GM06990 (cell line): Measurements from ENCODE around the gene EEPD1.

Experiments
- DNase-seq: peaks from one replicate; pipeline ENCODE4 v3.0.0-alpha.2; 2011; ENCODE audit not compliant: insufficient read length; ENCODE audit errors: extremely low read depth
- H3K27me3 ChIP-seq: replicated peaks from 2 replicates; pipeline ENCODE4 v1.6.0; 2011; ENCODE audit warnings: low read length; ENCODE audit not compliant: control insufficient read depth, insufficient read depth
- H3K36me3 ChIP-seq: 2 replicates; pipeline ENCODE4 v1.5.1; 2011; ENCODE audit warnings: low read length; ENCODE audit not compliant: control insufficient read depth, insufficient read depth
- H3K4me3 ChIP-seq: replicated peaks from 2 replicates; pipeline ENCODE4 v1.5.1; 2011; ENCODE audit warnings: low read depth, mild to moderate bottlenecking, control low read depth, low read length
- TF ChIP-seq, protein P1 (sequence below): IDR thresholded peaks from 2 replicates; pipeline ENCODE4 v1.5.1; 2011; ENCODE audit warnings: low read length, control low read depth, mild to moderate bottlenecking, inconsistent platforms; ENCODE audit not compliant: insufficient read depth, poor library complexity, severe bottlenecking

Gene EEPD1

DNA sequence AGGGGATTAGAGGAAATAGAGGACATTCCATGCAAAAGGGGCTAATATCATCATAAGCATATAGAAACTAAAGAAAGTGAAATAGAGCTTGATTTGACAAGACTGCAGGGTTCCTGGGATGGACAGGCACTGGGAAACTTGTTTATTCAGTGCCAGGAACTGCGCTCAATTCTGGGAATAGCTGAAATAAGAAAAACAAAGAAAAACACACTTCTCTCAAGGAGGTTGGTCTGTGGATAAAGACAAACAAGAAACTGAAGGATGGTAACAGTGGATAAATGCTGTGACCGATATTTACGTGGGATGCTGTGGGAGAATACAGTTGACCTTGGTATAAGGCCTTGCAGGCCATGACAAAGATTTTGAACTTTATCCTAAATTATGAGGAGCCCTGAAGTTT is 195.7 kb downstream of the EEPD1 start:
- Histone ChIP-seq H3K4me3 (no peak overlapping the region), H3K36me3 (no peaks in the 10 kb centered on the region), H3K27me3 (no peaks in the 10 kb centered on the region)
- DNase-seq: no peak
- TF ChIP-seq, protein P1, sequence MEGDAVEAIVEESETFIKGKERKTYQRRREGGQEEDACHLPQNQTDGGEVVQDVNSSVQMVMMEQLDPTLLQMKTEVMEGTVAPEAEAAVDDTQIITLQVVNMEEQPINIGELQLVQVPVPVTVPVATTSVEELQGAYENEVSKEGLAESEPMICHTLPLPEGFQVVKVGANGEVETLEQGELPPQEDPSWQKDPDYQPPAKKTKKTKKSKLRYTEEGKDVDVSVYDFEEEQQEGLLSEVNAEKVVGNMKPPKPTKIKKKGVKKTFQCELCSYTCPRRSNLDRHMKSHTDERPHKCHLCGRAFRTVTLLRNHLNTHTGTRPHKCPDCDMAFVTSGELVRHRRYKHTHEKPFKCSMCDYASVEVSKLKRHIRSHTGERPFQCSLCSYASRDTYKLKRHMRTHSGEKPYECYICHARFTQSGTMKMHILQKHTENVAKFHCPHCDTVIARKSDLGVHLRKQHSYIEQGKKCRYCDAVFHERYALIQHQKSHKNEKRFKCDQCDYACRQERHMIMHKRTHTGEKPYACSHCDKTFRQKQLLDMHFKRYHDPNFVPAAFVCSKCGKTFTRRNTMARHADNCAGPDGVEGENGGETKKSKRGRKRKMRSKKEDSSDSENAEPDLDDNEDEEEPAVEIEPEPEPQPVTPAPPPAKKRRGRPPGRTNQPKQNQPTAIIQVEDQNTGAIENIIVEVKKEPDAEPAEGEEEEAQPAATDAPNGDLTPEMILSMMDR: no peak

DNA sequence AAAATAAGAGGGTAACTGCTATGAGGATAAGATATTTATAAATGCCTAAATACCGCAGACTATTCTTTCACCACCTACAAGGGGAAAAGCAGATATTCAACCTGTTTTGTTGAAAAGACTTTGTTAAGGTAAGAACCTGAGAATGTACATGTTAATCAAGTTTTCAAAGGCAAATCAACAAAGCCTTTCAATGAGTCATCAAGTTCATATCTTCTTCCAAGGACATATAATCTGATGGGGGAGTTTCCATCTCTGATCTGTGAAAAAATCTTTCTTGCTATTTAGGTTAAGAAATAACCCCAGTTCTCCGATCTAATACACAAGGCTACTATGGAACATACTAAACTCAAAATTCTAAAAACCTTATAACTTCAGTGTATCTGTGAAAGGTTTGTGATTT is 196.6 kb downstream of the EEPD1 start:
- Histone ChIP-seq H3K27me3 (no peaks in the 10 kb centered on the region), H3K36me3 (no peaks in the 10 kb centered on the region), H3K4me3 (no peak overlapping the region)
- no peak for DNase-seq
- TF ChIP-seq, protein P1: no peak
